Testis (tissue), 2 donors: ENCODE measurements around the gene LYPD6.

Experiments
- POLR2A ChIP-seq: fragments of 450-650 bp; IDR thresholded peaks from one replicate; pipeline ENCODE4 v1.6.1; 2017; ENCODE audit warnings: antibody characterized with exemption, mild to moderate bottlenecking, moderate library complexity
- TF ChIP-seq, protein P1 (sequence below), 3 experiments: fragments of 450-650 bp in 2 of 3; fragments of 200-600 bp in 1 of 3; sonication (generic) in 1 of 3; IDR thresholded peaks; one replicate each; pipeline ENCODE4 v1.5.1; 2016 to 2019; ENCODE audit warnings: antibody characterized with exemption in 3 of 3, mild to moderate bottlenecking in 2 of 3, moderate library complexity in 1 of 3

DNA sequence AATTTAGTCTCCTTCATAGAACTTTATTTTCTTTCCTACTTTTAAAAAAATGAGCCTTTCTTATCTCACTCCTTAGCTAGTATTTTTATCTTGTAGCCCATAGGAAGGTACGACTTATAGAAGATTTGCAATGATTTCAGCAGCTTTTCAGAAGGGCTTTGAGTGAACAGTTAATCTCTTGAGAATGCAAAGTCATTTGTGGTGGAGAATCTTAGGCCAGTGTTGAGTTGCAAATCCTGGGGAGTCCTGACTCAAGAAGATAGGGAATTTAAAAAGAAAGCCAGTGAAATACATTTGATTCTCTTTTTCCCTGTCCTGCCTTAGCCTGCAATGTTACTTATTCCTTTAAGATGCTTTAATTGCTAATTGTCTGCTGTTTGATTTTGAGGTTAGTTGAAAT, 33.6 kb downstream of the LYPD6 start:
- TF ChIP-seq, protein P1, sequence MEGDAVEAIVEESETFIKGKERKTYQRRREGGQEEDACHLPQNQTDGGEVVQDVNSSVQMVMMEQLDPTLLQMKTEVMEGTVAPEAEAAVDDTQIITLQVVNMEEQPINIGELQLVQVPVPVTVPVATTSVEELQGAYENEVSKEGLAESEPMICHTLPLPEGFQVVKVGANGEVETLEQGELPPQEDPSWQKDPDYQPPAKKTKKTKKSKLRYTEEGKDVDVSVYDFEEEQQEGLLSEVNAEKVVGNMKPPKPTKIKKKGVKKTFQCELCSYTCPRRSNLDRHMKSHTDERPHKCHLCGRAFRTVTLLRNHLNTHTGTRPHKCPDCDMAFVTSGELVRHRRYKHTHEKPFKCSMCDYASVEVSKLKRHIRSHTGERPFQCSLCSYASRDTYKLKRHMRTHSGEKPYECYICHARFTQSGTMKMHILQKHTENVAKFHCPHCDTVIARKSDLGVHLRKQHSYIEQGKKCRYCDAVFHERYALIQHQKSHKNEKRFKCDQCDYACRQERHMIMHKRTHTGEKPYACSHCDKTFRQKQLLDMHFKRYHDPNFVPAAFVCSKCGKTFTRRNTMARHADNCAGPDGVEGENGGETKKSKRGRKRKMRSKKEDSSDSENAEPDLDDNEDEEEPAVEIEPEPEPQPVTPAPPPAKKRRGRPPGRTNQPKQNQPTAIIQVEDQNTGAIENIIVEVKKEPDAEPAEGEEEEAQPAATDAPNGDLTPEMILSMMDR (IDR thresholded peaks at IDR 0.05): no peak
- no peak for TF ChIP-seq POLR2A
